Transverse colon (tissue), 4 donors: Measurements from ENCODE around the gene MRPL23. TPM values are rescaled to one million over a fixed set of nuclear protein-coding genes. Genes with fewer than 3 reads are reported as not detected.

Experiments used
- DNase-seq: peaks from one replicate; pipeline ENCODE4 v3.0.0-alpha.2; 2019
- H3K27ac ChIP-seq, 4 donors: fragments of 200-600 bp; sonication (generic); 2 replicates each; pipeline ENCODE4 v1.5.1; 2016 to 2018; ENCODE audit warnings: inconsistent platforms in 4 of 4
- H3K27me3 ChIP-seq: fragments of 200-600 bp; sonication (generic); 2 replicates; pipeline ENCODE4 v1.5.1; 2017; ENCODE audit warnings: inconsistent platforms
- H3K36me3 ChIP-seq, 4 donors: fragments of 200-600 bp; sonication (generic); 2 replicates each; pipeline ENCODE4 v1.5.1; 2017 to 2019; ENCODE audit warnings: inconsistent platforms in 4 of 4
- H3K4me1 ChIP-seq, 4 donors: fragments of 200-600 bp; sonication (generic); 2 replicates each; pipeline ENCODE4 v1.5.1; 2017 to 2020; ENCODE audit warnings: inconsistent platforms in 4 of 4
- H3K4me3 ChIP-seq, 4 donors: fragments of 200-600 bp; sonication (generic); 1 replicate in 1 of 4; 2 replicates in 3 of 4; pipeline versions ENCODE4 v1.5.1 to v1.6.1; 2017 to 2019; ENCODE audit warnings: inconsistent platforms in 4 of 4
- H3K9me3 ChIP-seq, 2 donors: fragments of 200-600 bp; sonication (generic); 2 replicates each; pipeline ENCODE4 v1.5.1; 2017 to 2019; ENCODE audit warnings: inconsistent platforms in 2 of 2
- CTCF ChIP-seq, 5 experiments: fragments of 200-600 bp in 3 of 5; fragments of 450-650 bp in 2 of 5; sonication (generic) in 3 of 5; IDR thresholded peaks; 1 replicate in 2 of 5; 2 replicates in 3 of 5; pipeline ENCODE4 v1.5.1; 2016 to 2017; ENCODE audit warnings: antibody characterized with exemption in 5 of 5, inconsistent platforms in 3 of 5, mild to moderate bottlenecking in 2 of 5, moderate library complexity in 1 of 5
- EP300 ChIP-seq: sonication (generic); formaldehyde crosslinking; IDR thresholded peaks from one replicate; pipeline ENCODE4 v1.6.1; 2017; ENCODE audit warnings: antibody characterized with exemption, low read depth
- POLR2A ChIP-seq: fragments of 450-650 bp; IDR thresholded peaks from one replicate; pipeline ENCODE4 v1.6.1; 2016; ENCODE audit warnings: antibody characterized with exemption, mild to moderate bottlenecking, moderate library complexity
- POLR2AphosphoS5 ChIP-seq, 3 donors: sonication (generic); formaldehyde crosslinking; IDR thresholded peaks; one replicate each; pipeline ENCODE4 v1.6.1; 2016; ENCODE audit warnings: antibody characterized with exemption in 3 of 3
- WGBS, 2 donors: methylation state at CpG; one replicate each; pipeline ENCODE4 v1.1.5; 2018; ENCODE audit warnings: low coverage in 1 of 2; 5-methylcytosine and 5-hydroxymethylcytosine counted together
- in situ Hi-C, 4 donors: fragments of 200-750 bp; cut with MboI; loops; one replicate each; pipeline versions ENCODE4 v1.15.0 to v1.15.1; 2017; ENCODE audit warnings: low sequenced_read_pairs in 3 of 4, low pct_ligation_motif_present in 1 of 4, low pct_unique_long_range_greater_than_20kb in 1 of 4
- intact Hi-C: fragments of 100-400 bp; cut with DNase I; formaldehyde crosslinking; loops from one replicate; pipeline ENCODE4 v1.15.1; 2023; ENCODE audit warnings: low total_unique reads
- total RNA-seq, 4 donors: library from RNA; depleted of rRNA; stranded (reverse); fragments of >200 nt; gene quantifications; one replicate each; pipeline ENCODE4 v1.1.0, GENCODE V29; 2016

The MRPL23 gene
- total RNA-seq, 4 donors from 2014 or later = 91.7 to 187 (median 127) TPM

GRCh38 chr11:1913271-1914060 is 33.7 kb upstream of the MRPL23 start:
- WGBS, 2 donors = 73 to 84% methylated on average over 3 to 31 of the region's 31 CpGs
- no peak for DNase-seq
- Histone ChIP-seq H3K4me3 (no peak overlapping the region), H3K27ac (no peak overlapping the region), H3K36me3 (no peaks in the 10 kb centered on the region), H3K4me1 (no peaks in the 10 kb centered on the region), H3K27me3 (no peaks in the 10 kb centered on the region), H3K9me3 (no peaks in the 10 kb centered on the region)
- intact Hi-C loops = no loop called here
- TF ChIP-seq EP300 = no peak
- TF ChIP-seq POLR2A = no peak
- TF ChIP-seq CTCF (IDR thresholded peaks at IDR 0.05) = no peak
- TF ChIP-seq POLR2AphosphoS5 (IDR thresholded peaks at IDR 0.05) = no peak
- in situ Hi-C loops = no loop called here

- TF ChIP-seq CTCF (IDR thresholded peaks at IDR 0.05) = no peak
- TF ChIP-seq EP300 = no peak
- TF ChIP-seq POLR2AphosphoS5 (IDR thresholded peaks at IDR 0.05) = no peak
- TF ChIP-seq POLR2A = no peak
Measured at GRCh38 chr11:1915795-1916131, 31.4 kb upstream of the MRPL23 start.

GRCh38 chr11:1916132-1916985 is 30.8 kb upstream of the MRPL23 start:
- in situ Hi-C loops = no loop called here
- H3K9me3 ChIP-seq = no peaks in the 10 kb centered on the region
- H3K4me1 ChIP-seq = no peaks in the 10 kb centered on the region
- no peaks in the 10 kb centered on the region for H3K36me3 ChIP-seq
- intact Hi-C loops = loop anchor here (1.0 kb wide), 1 partner anchor 23 kb away; no protein-coding TSS in a partner anchor
- no peak overlapping the region for H3K4me3 ChIP-seq
- no peak for DNase-seq
- H3K27ac ChIP-seq = no peak overlapping the region
- H3K27me3 ChIP-seq = no peaks in the 10 kb centered on the region
- 60 to 69% methylated on average over 2 to 12 of the region's 14 CpGs for WGBS, 2 donors
- no peak for TF ChIP-seq EP300
- no peak for TF ChIP-seq POLR2AphosphoS5 (IDR thresholded peaks at IDR 0.05)
- TF ChIP-seq CTCF (IDR thresholded peaks at IDR 0.05) = no peak
- no peak for TF ChIP-seq POLR2A

More at GRCh38 chr11:1915795-1916131, 31.4 kb upstream of the MRPL23 start:
- intact Hi-C loops = loop anchor here (1.0 kb wide), 1 partner anchor 22 kb away; no protein-coding TSS in a partner anchor
- in situ Hi-C loops = no loop called here
- no peaks in the 10 kb centered on the region for H3K9me3 ChIP-seq
- WGBS, 2 donors = 85 to 93% methylated on average over 2 of the region's 2 CpGs
- H3K27ac ChIP-seq = no peak overlapping the region
- no peak for DNase-seq
- H3K4me3 ChIP-seq = no peak overlapping the region
- no peaks in the 10 kb centered on the region for H3K27me3 ChIP-seq
- H3K4me1 ChIP-seq = no peaks in the 10 kb centered on the region
- no peaks in the 10 kb centered on the region for H3K36me3 ChIP-seq

- no peak for DNase-seq
- in situ Hi-C loops (no loop called here), intact Hi-C loops (loop anchor here (1.0 kb wide), 1 partner anchor 24 kb away; no protein-coding TSS in a partner anchor)
- H3K36me3 ChIP-seq = no peaks in the 10 kb centered on the region
- no peaks in the 10 kb centered on the region for H3K4me1 ChIP-seq
- H3K27me3 ChIP-seq = no peaks in the 10 kb centered on the region
- H3K9me3 ChIP-seq = no peaks in the 10 kb centered on the region
- no peak overlapping the region for H3K27ac ChIP-seq
- WGBS, 2 donors = 40 to 41% methylated on average over 1 to 4 of the region's 8 CpGs
- H3K4me3 ChIP-seq = no peak overlapping the region
- TF ChIP-seq EP300 = no peak
Measured at GRCh38 chr11:1916986-1917522, 30.1 kb upstream of the MRPL23 start.
